Brain microvascular endothelial cell (primary cell): ENCODE measurements around the gene RBFOX2.

ENCODE experiments used
- DNase-seq: peaks from one replicate; pipeline ENCODE4 v3.0.0-alpha.2; 2020
- H3K27ac ChIP-seq: fragments of 250-450 bp; sonication (Bioruptor Pico); 2 replicates; pipeline ENCODE4 v1.5.1; 2020; ENCODE audit warnings: mild to moderate bottlenecking, moderate library complexity
- H3K27me3 ChIP-seq: fragments of 250-450 bp; sonication (Bioruptor Pico); replicated peaks from 2 replicates; pipeline ENCODE4 v1.5.1; 2020; ENCODE audit warnings: mild to moderate bottlenecking
- H3K36me3 ChIP-seq: fragments of 250-450 bp; sonication (Bioruptor Pico); replicated peaks from 2 replicates; pipeline ENCODE4 v1.5.1; 2020; ENCODE audit warnings: mild to moderate bottlenecking
- H3K4me3 ChIP-seq: 2 replicates; pipeline ENCODE4 v1.5.1; 2011; ENCODE audit warnings: low read depth, mild to moderate bottlenecking, control low read depth, low read length, moderate library complexity
- in situ Hi-C: cut with HindIII; loops from 2 replicates; pipeline ENCODE4 v1.10.0; 2017; ENCODE audit warnings: low sequenced_read_pairs, low pct_ligation_motif_present
- TF ChIP-seq, protein P1 (sequence below): IDR thresholded peaks from 2 replicates; pipeline ENCODE4 v1.5.1; 2011; ENCODE audit warnings: low read depth, mild to moderate bottlenecking, moderate library complexity, low read length, control low read depth, inconsistent platforms; ENCODE audit errors: missing control alignments

The RBFOX2 gene

DNA sequence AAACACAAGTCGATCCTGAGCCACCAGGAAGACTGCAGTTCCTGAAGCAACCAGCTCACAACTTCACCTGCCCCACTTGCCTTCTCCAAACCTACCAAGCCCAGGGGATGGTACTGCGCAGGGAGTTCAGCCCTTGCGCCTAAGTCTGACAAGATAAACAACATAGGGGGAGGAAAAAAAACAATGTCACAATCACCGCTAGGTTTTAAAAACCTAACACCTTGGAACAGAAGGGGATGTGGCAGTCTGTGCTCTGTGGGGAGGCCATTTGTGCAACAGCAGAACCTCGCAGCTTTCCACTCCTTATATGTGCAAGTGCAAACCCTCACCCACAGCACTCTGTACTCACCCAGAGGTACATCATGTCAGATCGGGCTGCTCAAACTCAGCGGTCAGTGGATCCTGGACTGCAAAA is 134.2 kb downstream of the RBFOX2 start:
- Histone ChIP-seq H3K4me3 (no peak overlapping the region), H3K27me3 (no peaks in the 10 kb centered on the region), H3K36me3 (no peaks in the 10 kb centered on the region), H3K27ac (no peak overlapping the region)
- in situ Hi-C loops = no loop called here
- TF ChIP-seq, protein P1, sequence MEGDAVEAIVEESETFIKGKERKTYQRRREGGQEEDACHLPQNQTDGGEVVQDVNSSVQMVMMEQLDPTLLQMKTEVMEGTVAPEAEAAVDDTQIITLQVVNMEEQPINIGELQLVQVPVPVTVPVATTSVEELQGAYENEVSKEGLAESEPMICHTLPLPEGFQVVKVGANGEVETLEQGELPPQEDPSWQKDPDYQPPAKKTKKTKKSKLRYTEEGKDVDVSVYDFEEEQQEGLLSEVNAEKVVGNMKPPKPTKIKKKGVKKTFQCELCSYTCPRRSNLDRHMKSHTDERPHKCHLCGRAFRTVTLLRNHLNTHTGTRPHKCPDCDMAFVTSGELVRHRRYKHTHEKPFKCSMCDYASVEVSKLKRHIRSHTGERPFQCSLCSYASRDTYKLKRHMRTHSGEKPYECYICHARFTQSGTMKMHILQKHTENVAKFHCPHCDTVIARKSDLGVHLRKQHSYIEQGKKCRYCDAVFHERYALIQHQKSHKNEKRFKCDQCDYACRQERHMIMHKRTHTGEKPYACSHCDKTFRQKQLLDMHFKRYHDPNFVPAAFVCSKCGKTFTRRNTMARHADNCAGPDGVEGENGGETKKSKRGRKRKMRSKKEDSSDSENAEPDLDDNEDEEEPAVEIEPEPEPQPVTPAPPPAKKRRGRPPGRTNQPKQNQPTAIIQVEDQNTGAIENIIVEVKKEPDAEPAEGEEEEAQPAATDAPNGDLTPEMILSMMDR = no peak
- DNase-seq = no peak

DNA sequence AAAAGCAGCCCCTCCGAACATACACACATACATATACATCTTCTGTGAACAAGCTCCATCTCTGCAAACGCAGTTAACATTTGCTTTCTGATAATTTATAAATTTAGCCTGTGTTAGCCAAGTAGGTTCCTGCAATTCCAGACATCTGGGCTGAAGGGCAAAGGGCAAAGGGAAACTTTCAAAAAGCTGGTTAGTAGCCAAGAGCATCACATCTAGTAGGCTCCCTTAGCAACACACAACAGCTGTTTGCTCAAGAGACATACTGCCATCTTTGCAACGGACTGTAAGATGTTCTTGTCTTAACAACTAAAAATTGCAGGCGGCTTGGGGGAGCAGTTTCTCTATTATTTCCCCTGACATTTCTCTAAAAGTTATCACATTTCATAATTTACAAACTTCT is 134.9 kb downstream of the RBFOX2 start:
- in situ Hi-C loops = no loop called here
- TF ChIP-seq, protein P1 = no peak
- no peak for DNase-seq
- H3K36me3 ChIP-seq = no peaks in the 10 kb centered on the region
- H3K27ac ChIP-seq = no peak overlapping the region
- H3K4me3 ChIP-seq = no peak overlapping the region
- no peaks in the 10 kb centered on the region for H3K27me3 ChIP-seq

DNA sequence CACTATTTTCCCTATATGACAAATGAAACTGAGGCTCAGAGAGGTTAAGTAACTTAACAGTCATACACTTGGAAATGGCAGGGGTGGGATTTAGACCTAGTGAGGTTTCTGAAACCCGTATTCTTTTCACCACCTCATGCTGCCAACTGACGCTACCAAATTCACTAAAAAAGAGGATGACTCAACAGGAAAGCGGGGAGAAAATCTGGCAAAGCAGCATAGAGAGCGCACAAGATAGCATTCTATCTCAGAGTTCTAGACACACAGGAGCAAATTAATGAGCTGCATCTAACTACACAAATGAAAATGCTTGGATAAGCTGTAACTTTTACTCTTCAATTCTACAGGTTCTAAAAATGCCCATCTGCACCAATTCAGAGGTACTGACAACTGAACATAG is 136.4 kb downstream of the RBFOX2 start:
- H3K27me3 ChIP-seq = no peaks in the 10 kb centered on the region
- TF ChIP-seq, protein P1 = no peak
- in situ Hi-C loops = no loop called here
- H3K27ac ChIP-seq = no peak overlapping the region
- H3K36me3 ChIP-seq = no peaks in the 10 kb centered on the region
- no peak overlapping the region for H3K4me3 ChIP-seq
- DNase-seq = peak; percentile 65

DNA sequence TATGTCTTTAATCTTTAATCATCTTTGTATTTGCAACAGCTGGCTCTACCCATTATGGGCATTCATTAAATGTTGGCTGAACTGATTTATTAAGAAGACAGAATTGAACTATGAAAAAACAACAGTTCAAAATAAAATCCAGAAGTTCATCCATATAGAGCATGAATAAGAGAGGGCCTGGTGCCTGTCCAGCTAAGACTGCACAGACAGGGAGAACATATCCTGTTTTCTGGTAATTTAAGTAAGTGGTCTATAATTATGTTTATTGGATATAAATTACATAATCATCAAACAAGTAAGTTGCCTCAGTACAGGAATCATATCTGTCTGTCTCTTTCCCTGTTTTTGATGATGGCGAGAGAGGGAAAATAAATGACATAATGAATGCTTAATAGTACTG is 137.2 kb downstream of the RBFOX2 start:
- Histone ChIP-seq H3K4me3 (no peak overlapping the region), H3K27ac (no peak overlapping the region), H3K36me3 (no peaks in the 10 kb centered on the region), H3K27me3 (no peaks in the 10 kb centered on the region)
- DNase-seq = no peak
- in situ Hi-C loops = no loop called here
- TF ChIP-seq, protein P1 = no peak

DNA sequence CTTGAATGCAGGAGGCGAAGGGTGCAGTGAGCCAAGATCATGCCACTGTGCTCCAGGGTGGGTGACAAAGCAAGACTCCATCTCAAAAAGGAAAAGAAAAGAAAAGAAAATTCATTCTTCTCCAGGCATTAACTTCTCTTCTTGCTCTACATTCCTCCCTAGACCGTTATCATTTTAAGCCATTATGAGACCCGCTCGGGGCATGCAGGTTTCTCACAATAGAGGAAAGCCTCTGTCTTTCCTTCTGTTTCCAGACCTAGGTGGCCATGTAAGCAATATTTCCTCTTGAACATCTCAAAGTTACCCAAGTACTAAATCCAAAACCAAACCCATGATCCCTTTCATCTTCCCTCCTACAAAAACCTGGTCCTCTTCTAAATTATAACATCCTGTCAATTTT is 139.6 kb downstream of the RBFOX2 start:
- no peak for DNase-seq
- TF ChIP-seq, protein P1 = no peak

DNA sequence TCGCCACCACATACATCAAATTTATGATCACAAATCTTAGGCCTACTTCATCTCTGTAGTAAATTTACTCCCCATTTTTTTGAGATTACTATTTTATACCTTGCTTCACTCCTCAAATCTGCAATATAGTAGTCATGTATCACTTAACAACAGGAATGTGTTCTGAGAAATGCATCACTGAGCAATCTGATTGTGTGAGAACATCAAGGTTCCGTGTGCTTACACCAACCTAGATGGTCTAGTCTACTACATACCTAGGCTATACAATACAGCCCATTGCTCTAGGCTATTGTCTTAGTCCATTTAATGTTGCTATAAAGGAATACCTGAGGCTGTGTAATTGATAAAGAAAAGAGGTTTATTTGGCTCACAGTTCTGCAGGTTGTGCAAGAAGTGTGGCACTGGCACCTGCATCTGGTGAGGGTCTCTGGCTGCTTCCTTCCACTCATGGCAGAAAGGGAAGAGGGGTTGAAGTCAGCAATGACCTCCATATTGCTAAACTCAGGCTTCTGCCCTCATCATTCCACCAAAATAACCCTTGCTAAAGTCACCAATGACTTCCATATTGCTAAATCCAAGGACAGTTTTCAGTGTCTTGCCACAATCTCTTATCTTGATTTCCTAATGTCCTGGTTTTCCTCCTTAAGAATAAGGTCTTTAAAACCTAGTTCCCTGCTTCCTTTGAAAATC is 140.3 kb downstream of the RBFOX2 start:
- Histone ChIP-seq H3K27ac (no peak overlapping the region), H3K36me3 (no peaks in the 10 kb centered on the region), H3K4me3 (no peak overlapping the region), H3K27me3 (no peaks in the 10 kb centered on the region)
- TF ChIP-seq, protein P1 = no peak
- DNase-seq = no peak
- in situ Hi-C loops = no loop called here

More for the DNA sequence above, 139.6 kb downstream of the RBFOX2 start:
- in situ Hi-C loops = no loop called here
- Histone ChIP-seq H3K36me3 (no peaks in the 10 kb centered on the region), H3K4me3 (no peak overlapping the region), H3K27ac (no peak overlapping the region), H3K27me3 (no peaks in the 10 kb centered on the region)
